ENCODE data around the gene LAMTOR2.
"Not testable (repeated sequence)": the region's sequence is repeated elsewhere in the genome, so short reads cannot be mapped to it uniquely, and the experiment has no call there.

LAMTOR2 gene

DNA sequence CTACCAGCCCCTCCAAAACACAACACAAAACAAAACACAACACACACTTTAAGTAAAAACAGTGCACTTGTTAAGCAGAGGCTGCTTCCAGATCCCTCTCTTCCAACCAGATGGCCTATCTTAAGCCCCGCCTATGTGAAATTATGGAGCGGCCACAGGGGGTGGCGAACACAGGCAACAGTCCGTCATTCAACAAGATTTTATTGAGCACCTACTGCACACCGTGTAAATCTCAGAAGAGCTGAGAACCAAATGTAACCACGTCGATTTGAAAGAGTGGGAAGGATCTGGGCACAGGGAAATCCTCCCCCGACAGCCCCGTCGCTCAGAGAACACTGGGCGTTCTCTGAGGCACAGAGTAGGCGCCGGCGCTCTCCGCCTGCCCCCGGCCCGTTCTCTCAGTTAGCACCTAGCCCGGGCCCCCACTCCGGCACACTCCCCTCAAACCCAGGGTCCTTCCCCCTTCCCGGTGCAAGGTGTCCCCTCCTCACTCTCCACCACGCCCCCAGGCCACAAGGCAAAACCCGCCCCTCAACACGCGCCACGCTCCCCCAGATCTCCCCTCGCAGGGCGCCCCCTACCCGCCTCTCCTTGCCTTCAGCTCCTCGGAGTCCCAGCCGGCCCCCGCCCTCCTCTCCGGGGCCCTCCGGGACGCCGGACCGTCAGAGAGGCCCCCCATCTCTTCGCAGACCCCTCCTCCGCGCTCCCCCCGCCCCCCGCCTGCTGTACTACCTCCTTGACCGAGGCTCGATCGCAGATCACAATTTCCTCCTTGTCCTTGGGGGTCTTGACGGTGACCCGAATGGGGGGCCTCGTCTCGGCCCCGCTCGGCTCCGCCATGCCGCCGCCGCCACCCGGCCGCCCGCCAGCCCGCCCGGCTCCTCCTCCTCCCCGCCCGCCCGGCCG lies 1.5 kb upstream of the LAMTOR2 start:
- peak; percentile 59 for DNase-seq (ENCODE audit: low spot score)

DNA sequence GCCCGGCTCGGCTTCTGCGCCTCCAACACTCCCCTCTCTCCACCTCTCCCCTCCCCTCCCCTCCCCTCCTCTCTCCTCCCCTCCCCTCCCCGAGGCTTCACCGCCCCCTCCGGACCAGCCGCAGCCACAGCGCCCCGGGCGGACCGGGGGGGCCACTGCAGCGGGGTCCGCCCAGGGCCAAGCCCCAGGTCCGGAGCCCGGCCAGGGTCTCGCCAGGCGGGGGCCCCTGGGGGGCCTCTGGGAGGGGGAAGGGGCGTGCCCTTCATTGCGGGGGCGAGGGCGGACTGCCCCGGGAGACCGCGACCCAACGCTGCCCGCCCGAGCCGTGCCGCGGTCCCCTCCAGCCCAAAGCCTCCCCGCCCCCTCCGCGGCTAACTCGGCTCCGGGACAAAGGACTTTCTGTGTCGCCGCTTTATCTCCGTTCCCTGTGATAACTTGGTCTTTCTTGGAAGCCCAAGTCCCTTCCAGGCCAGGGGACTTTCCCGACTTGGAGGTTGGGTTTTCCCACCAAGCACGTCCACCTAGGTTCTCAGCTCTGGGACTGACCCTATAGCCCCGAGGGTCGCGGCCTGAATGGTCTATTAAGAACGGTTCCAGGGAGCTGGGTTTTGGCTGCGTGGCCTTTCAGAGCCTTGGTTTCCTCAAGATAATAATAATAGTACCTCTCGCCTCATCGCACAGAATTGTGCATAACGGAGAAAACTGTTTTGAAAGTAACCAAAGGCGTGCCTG lies 648 bp upstream of the LAMTOR2 start, which contains the start of gene UBQLN4:
TSS of gene UBQLN4 (minus strand) at position 31 of the 732 bp plus-strand sequence. CDS start 97 bp downstream, outside the sequence.
- peak; percentile 82 for DNase-seq (ENCODE audit: low spot score)

DNA sequence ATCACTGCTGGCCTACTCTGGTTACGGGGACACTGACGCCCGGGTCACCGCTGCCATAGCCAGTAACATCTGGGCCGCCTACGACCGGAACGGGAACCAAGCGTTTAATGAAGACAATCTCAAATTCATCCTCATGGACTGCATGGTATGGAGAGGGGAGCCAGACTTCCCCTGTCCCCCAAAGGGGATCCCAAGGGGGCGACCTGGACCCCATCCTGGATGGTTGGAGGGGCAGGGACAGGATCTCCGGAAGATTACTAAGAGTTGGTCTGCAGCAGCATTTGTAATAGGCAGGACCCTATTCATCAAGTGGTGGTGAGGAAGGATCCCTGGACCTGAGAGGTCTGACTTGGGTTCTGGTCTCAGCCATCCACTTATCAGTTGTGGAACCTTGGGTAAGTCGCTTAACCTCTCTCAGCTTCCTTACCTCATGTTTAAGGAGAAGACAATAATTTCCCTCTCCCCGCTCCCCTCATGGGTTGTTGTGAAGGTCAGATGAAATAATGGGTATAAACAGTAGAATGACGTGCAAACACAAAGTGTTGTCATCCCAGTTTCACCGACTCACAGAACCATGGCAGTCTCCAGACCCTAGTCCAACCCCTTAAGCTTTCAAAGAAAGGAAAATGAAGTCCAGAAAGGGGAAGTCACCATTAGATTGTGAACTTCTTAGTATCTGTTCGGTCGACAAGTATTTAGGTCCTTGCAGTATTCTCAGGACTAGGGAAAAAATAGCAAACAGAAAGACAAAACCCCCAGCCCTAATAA lies 883 bp downstream of the LAMTOR2 start:
- DNase-seq (ENCODE audit: low spot score): no peak

DNA sequence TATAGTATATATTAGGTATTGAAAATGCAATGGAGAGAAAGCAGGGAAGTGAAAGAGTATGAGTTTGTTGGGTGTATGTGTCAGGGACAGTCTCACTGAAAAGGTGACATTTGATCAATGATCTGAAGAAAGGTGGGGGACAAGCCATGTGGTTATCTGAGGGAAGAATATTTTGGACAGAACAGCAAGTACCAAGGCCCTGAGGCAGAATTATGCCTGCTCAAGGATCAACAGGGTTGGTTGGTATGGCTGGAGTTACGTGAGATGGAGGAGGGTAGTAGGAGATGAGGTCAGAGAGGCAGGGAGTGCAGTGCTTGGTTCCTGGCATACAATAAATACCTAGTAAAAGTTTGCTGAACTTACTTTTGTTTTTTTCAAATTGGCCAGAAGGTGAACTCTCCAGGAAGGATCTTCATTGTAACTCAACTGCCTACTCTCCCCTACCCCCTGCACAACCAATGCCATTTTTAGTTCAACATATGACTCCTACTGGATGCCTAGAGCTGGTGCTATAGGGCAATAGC lies 1.8 kb downstream of the LAMTOR2 start:
- DNase-seq (ENCODE audit: low spot score): no peak

DNA sequence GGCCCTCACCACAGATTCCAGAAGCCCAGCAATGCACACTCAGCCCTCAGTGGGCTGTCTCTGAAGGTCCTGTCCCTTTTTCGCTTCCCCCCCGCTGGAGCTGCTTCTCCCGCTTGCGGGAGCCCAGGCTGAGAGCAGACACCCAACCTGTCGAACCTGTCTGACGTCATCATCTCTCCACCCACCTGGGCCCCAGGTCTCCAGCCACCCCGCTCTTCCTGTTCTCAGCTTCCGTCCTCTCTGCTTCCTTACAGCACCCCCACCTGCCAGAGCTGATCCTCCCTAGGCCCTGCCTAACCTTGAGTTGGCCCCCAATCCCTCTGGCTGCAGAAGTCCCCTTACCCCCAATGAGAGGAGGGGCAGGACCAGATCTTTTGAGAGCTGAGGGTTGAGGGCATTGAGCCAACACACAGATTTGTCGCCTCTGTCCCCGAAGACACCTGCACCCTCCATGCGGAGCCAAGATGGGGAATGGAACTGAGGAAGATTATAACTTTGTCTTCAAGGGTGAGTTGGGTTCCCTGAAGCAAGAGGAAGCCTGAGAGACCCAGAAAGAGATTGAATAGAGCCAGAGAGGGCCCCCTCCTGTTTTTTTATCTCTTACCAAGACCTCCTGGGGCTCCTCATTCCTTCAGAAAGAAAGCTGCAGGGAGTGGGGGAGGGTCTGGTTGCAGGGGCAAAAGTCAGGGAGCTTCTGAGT lies 6.5 kb downstream of the LAMTOR2 start, which contains the start of gene RAB25:
TSS of gene RAB25 (plus strand) at position 224 of the 700 bp plus-strand sequence. CDS start at position 465, 241 bp downstream.
- no peak for DNase-seq (ENCODE audit: low spot score)

DNA sequence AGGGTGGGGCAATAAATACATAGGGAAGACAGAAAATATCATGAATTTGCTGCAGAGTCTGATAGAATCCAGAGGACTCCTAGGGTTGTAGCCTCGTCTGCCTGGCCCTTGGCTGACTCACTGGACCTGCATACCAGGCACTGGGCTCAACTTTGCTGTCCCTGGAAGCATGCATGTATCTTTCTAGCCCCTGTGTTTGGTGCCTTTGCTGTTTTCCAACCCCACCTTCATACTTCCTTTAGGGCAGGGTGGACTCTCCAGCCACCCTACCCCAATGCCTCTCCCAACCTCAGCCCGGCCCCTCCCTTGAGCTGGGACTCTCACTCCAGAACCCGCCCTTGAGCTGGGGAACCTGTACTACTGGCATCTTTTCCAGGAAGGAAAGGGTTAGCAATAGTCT lies 7.6 kb downstream of the LAMTOR2 start:
- DNase-seq (ENCODE audit: low spot score): no peak

DNA sequence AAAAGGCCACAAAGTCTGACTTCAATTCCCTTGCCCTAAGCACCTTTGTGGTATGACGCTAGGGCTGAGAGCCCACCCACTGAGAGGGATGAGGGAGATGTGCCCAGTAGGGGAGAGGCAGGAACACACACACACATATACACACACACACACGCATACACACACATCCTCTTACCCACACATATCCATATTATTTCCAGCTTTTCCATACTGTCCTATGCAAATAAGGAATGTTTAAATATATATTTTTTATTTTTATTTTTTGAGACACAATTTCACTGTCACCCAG lies 9.4 kb downstream of the LAMTOR2 start:
- DNase-seq (ENCODE audit: low spot score): no peak

DNA sequence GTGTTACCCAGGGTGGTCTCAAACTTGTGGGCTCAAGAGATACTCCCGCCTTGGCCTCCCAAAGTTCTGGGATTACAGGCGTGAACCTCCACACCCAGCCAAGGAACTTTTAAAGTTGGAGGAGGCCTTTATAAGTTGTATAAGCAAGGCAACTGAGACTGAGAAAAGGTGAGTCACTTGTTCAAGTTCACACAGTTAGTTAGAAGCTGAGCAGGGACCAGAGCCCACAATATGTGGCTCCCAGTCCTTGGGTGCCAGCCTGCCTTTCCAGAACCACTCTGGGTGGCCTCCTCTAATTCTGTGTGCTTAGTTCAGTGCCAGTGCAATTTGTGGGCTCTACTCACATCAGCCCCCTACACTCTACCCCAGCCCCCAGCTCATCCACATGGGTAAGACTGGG lies 10.0 kb downstream of the LAMTOR2 start:
- no peak for DNase-seq (ENCODE audit: low spot score)

DNA sequence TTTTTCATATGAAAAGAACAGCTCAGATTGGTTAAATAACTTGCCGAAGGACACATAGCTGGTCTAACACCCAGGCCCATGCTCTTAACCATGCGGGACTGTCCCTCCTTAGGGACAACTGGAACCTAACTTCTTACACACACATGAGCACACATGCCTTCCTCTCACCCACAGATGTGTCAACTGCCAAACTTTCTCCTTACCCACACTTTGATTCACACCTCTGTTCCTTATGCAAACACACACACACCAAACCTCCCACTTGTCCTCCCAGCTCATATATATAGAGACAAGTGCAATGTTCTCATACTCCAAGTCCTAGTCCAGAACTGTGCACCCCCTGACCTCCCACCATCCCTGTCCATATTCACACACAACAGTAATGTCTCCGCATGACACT lies 10.6 kb downstream of the LAMTOR2 start:
- DNase-seq (ENCODE audit: low spot score): no peak

DNA sequence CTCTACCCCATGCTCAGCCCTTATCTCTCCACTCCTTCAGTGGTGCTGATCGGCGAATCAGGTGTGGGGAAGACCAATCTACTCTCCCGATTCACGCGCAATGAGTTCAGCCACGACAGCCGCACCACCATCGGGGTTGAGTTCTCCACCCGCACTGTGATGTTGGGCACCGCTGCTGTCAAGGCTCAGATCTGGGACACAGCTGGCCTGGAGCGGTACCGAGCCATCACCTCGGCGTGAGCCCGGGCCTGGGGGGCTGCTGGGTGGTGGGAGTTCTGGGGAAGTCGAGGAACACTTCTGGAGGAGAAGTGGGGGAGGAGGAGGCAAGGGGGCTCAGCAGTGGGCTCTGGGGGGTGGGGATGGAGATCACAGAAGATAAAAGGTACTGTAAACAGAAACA lies 11.3 kb downstream of the LAMTOR2 start:
- no peak for DNase-seq (ENCODE audit: low spot score)

DNA sequence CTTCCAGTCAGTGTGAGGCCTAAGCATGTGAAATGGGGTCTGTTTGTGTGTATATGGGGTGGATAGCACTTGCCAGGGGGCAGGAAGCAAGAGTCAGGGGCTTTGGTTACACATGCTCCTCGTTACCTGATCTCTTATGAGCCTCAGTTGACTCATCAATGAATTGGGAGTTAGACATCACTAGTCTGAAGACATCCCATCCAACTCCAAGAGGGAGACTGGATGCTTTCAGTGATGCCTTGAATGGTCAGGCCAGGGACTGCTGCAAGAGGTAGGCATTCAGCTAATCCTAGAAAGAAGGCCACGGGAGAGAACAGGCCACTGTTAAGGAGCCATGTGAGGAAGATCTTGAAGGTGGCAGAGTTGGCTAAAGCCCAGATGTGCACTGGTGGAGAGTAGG lies 12.7 kb downstream of the LAMTOR2 start:
- DNase-seq (ENCODE audit: low spot score): no peak

DNA sequence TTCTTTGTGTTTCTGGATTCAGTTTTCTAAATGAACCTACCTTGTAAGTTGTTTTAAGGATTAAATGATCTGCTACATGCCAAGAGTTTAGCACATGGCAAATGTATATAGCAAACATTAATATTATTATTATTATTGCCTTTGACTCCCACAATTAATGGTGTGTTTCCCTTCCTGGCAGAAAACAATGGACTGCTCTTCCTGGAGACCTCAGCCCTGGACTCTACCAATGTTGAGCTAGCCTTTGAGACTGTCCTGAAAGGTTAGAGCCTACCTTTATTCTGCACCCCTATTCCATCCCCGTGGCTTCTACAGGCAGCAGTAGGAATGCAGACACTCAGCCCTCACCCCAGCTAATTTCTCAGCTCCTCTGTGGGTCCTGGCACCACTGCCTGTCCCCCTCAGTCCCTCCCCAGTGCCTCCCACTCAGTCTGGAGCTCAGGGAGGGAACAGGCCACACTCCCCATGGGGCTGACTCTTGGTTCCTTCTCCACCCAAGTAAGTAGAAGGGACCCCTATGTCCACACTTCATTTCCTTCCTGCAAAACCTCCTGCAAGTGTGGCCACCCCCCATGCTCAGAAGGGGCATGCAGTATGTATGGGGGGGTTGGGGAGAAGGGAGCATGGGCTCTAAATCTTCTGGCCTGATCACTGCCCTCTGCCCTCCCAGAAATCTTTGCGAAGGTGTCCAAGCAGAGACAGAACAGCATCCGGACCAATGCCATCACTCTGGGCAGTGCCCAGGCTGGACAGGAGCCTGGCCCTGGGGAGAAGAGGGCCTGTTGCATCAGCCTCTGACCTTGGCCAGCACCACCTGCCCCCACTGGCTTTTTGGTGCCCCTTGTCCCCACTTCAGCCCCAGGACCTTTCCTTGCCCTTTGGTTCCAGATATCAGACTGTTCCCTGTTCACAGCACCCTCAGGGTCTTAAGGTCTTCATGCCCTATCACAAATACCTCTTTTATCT lies 15.2 kb downstream of the LAMTOR2 start:
- no peak for DNase-seq (ENCODE audit: low spot score)

DNA sequence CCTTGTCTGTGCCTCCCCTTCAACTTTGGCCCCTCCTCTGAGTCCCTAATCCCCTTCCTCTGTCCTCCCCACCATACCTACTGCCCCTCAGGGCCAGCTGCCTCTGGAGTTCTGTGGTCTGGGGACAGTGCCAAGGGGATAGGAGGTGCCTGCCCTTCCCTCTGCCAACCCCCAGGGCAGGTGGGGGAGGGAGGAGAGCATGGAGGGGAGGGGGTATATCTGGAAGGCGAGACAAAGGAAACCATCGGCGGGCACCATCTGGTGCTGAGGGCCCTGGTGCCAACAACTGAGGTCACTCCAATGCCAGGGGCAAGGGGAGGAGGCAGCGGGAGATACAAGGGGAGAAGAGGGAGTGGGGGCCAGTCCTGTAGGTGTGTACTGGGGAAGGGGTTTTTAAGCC lies 16.0 kb downstream of the LAMTOR2 start:
- no peak for DNase-seq (ENCODE audit: low spot score)

DNA sequence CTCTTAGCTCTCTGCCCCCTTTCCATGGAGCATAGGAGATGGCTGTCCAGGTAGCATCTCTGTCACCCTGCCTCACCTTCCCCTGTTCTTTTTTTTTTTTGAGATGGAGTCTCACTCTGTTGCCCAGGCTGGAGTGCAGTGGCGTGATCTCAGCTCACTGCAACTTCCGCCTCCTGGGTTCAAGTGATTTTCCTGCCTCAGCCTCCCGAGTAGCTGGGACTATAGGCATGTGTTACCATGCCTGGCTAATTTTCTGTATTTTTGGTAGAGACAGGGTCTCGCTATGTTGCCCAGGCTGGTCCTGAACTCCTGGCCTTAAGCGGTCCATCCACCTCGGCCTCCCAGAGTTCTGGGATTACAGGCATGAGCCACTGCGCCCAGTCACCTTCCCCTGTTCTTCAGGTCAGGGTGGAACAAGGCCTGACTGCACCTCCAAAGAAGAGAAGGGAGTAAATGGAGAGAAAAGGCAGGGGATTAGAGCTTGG lies 16.8 kb downstream of the LAMTOR2 start:
- not testable (repeated sequence) for DNase-seq (ENCODE audit: low spot score)

DNA sequence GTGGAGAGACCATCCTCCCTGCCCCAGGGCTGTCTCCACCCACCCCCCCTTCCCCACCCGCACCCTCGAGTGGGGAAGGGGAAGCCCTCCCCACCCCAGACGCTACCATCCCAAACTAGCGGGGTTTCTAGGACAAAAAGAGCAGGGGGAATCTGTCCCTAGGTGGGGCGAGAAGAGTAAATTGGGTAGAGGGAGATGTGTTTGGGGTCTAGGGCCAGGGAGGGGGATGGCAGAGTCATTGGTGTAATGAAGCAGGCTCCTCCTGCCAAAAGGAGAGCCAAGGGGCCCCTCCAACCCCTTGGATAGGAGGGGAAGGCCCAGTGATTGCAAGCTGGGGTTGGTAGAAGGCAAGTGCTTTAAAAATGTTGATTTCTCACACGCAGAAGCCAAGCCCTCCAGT lies 17.7 kb downstream of the LAMTOR2 start:
- DNase-seq (ENCODE audit: low spot score): no peak

DNA sequence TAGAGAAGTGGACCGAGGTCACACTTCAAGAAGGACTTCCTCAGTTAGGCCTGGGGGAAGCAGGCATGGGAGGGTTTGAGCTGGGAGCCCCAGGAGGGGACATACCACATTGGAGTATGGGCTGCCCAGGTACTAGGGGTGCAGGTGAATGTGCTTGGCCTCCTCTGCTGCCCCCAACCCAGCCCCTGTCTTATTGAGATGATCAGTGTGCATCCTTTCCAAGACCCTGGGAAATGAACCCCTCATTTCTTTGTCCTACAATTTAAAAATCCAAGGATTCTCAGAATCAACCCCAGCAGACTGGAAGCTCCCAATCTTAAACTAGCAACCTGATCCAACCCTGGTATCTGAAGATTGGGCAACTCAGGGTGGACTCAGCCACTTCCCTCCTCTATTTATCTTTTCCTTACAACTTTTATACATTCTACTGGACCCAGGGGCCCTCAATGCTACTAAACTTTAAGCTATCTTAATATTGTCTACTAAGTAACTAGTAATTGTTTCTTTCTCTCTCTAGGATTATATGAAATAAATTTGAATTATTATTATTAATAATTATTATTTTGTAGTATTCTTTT lies 18.6 kb downstream of the LAMTOR2 start:
- no peak for DNase-seq (ENCODE audit: low spot score)

DNA sequence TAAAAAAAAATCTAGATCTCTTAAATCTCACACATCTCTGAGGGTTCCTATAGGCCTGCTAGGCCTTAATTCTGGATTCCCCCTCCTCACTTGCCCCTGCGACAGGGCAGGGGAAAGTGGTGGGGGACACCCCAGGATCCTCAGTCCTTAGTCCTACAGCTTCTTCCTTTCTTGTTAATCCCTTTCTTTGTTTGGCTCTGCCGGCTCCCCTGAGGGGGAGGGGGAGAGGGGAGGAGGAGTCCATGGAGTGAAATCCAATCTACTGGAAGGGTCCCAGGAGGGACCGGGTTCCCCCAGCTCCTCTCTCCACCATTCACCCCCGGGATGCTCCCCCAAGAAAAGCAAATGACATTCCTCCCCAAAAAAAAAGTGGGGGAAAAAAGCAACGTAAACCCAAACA lies 19.2 kb downstream of the LAMTOR2 start:
- DNase-seq (ENCODE audit: low spot score): no peak

DNA sequence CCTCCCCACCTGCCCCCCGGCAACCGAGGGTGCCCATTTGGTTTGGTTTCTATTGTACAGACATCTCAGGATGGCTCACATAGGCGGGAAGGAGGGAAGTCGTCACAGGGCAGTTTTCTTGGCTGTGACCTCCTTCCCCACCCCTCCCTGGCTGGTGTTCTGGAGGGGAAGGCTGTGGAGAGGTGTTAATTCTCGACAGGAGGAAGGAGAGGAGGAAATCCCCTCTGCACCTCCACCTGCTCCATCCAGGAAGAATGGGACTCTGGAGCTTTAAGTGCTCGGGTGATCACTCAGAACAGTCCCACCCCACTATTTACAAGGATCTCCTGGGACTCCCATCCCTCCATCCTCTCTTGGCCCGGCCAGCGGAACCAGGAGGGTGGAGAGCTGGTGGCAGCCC lies 20.1 kb downstream of the LAMTOR2 start:
- DNase-seq (ENCODE audit: low spot score): no peak

DNA sequence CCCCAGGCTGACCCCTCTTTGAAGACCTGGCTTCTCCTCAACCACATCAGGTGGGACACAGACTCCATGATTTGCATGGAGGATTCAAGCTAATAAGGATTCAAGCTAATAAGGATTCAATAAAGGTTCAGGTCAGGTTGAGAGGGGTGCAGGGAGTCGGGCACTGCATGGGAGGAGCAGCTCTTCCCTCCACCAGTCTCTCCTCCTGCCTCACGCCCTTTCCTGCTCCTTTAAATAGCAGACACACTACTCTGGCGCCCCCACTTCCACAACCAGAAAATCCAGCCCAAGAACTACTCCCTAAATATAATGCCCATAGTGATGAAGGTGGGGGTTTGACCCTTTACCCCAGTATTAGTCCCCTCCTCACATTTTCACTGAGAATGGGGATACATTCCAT lies 20.6 kb downstream of the LAMTOR2 start:
- no peak for DNase-seq (ENCODE audit: low spot score)

DNA sequence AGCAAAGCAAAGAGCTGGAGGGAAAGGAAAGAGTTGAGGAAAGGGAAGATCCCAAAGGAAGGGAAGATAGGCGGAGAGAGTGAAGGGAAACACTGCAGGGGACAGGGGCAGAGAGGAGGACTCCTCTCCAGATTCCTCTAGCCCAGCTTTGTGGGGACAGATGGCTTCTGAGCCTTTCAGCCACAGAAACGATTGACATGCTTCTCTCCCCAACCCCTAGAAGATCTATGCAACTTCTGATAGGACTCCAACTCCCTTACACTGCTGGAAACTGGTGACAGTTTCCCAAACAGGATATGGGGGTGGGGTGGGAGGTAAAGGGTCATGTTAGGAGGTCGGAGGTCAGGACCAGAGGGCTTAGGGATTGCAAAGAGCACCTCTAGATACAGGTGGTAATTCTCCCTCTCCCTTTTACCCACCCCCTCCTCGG lies 21.2 kb downstream of the LAMTOR2 start:
- DNase-seq (ENCODE audit: low spot score): no peak

All from SW480 (cell line).